ENCODE results near the gene ZCCHC14. TPM values are rescaled to one million over a fixed set of nuclear protein-coding genes. Genes with fewer than 3 reads are reported as not detected.

Gene ZCCHC14
- total and polyA plus RNA-seq, 2 of the 8 experiments (the other 6 are each of a cell fraction or from before 2014, with no cell fraction given): 8.2 to 28.2 TPM

DNA sequence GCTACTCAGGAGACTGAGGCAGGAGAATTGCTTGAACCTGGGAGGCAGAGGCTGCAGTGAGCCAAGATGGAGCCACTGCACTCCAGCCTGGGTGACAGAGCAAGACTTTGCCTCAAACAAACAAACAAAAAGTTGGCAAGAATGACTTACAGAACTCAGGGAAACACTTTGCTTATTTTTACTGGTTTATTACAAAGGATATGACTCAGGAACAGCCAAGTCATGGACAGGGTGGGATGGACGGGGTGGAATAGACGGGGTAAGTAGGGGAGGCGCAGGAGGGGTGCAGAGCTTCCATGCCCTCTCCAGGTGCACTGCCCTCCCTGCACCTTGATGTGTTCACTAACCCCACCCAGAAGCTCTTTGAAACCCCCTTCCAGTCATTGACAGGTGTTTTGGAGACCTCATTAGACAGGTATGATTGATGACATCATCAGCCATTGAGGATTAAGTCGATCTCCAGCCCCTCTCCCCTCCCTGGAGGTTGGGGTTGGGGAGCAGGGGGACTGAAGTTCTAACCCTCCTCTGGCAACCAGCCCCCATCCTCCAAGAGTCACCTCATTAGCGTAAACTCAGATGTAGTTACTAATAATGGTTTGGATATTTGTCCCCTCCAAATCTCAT lies 41.3 kb upstream of the ZCCHC14 start:
- Histone ChIP-seq H3K23me2 (ENCODE audit: low read depth, low read length) (no peaks in the 10 kb centered on the region), H3K56ac (replicated peaks; ENCODE audit: insufficient read length, low read depth, low read length) (no peak overlapping the region), H2BK12ac (ENCODE audit: low read depth, low read length) (no peak overlapping the region), H3K14ac (ENCODE audit: insufficient read length) (no peak overlapping the region), H2AFZ (ENCODE audit: low read length) (no peak overlapping the region), H2BK120ac (replicated peaks; ENCODE audit: low read depth, low read length) (no peak overlapping the region), H4K20me1 (replicated peaks in 1 of 2; ENCODE audit: control insufficient read depth in 1 of 2, insufficient read depth in 2 of 2, low read length in 2 of 2) (no peaks in the 10 kb centered on the region), H2BK5ac (ENCODE audit: low read depth, low read length) (no peak overlapping the region), H2BK15ac (ENCODE audit: low read length) (no peak overlapping the region), H4K91ac (replicated peaks; ENCODE audit: insufficient read length, low read length) (no peak overlapping the region), H2AK5ac (ENCODE audit: low read depth, low read length) (no peak overlapping the region), H3K79me2 (ENCODE audit: control insufficient read depth in 1 of 2, insufficient read depth in 2 of 2, low read length in 2 of 2) (no peaks in the 10 kb centered on the region), H3K23ac (ENCODE audit: insufficient read length) (no peak overlapping the region), H3K36me3 (ENCODE audit: control insufficient read depth in 2 of 4, insufficient read depth in 4 of 4, low read length in 3 of 4) (no peaks in the 10 kb centered on the region), H3K27ac (ENCODE audit: low read depth, low read length) (no peak overlapping the region), H3K9ac (replicated peaks in 1 of 4; ENCODE audit: extremely low read depth in 1 of 4, low read depth in 3 of 4, low read length in 3 of 4) (no peak overlapping the region), H3K4ac (replicated peaks; ENCODE audit: insufficient read length, low read depth, low read length) (no peak overlapping the region), H3K27me3 (replicated peaks in 1 of 4; ENCODE audit: control insufficient read depth in 3 of 4, extremely low read depth in 1 of 4, insufficient read depth in 3 of 4, low read length in 3 of 4) (no peaks in the 10 kb centered on the region), H2BK20ac (ENCODE audit: low read length) (no peak overlapping the region), H3K9me3 (ENCODE audit: insufficient read depth in 2 of 2, low read depth in 1 of 2, low read length in 1 of 2) (peaks cover 14 to 19% of the 10 kb centered on the region in 2 experiments), H3K4me2 (ENCODE audit: insufficient read depth in 1 of 2, low read depth in 2 of 2, low read length in 2 of 2) (no peak overlapping the region), H3K4me3 (ENCODE audit: extremely low read depth in 1 of 4, insufficient read depth in 2 of 4, low read depth in 3 of 4, low read length in 4 of 4) (no peak overlapping the region), H4K8ac (ENCODE audit: extremely low read depth, insufficient read depth, low read length) (no peak overlapping the region), H3K18ac (ENCODE audit: extremely low read depth, low read length) (no peak overlapping the region), H3K79me1 (ENCODE audit: low read depth, low read length) (no peaks in the 10 kb centered on the region), H4K5ac (ENCODE audit: insufficient read length, low read depth, low read length) (no peak overlapping the region), H3K4me1 (replicated peaks in 1 of 4; ENCODE audit: control insufficient read depth in 3 of 4, insufficient read depth in 4 of 4, low read length in 3 of 4) (peaks cover 0 to 2% (median under 1%) of the 10 kb centered on the region in 4 experiments; a peak in 3 of 7 replicates)
- DNase-seq (ENCODE audit: low read depth in 1 of 2, low spot score in 2 of 2) (no peak), FAIRE-seq (no peak)
- 79% methylated on average over 5 of the region's 5 CpGs; no CpG with 5 or more reads in 1 of the 2 experiments for WGBS, 2 experiments (ENCODE audit: extremely low coverage in 1 of 2, insufficient coverage in 1 of 2, insufficient read length in 1 of 2, insufficient replicate concordance in 2 of 2, low coverage in 1 of 2, low lambda C conversion rate in 2 of 2, missing lambda C conversion rate in 1 of 2)
- CTCF ChIA-PET (ENCODE audit: partially characterized antibody): interaction anchor here (1.3 to 2.8 kb wide), 3 partner anchors 10 to 37 kb away, joined by 4 to 11 read pairs (median 5); no protein-coding TSS in a partner anchor
- POLR2A ChIA-PET (ENCODE audit: partially characterized antibody): no interaction called here
- TF ChIP-seq EGR1 (IDR thresholded peaks at IDR 0.05; ENCODE audit: borderline replicate concordance, low read depth, low read length) (no peak), NANOG (IDR thresholded peaks at IDR 0.05; ENCODE audit: insufficient read depth, low read depth, low read length, poor library complexity, severe bottlenecking) (no peak), SP1 (IDR thresholded peaks at IDR 0.05; ENCODE audit: low read depth, low read length) (no peak), CTBP2 (IDR thresholded peaks at IDR 0.05; ENCODE audit: borderline replicate concordance, insufficient read depth, insufficient read length, low read length) (no peak), RBBP5 (IDR thresholded peaks at IDR 0.05; ENCODE audit: borderline replicate concordance, low read depth, low read length) (no peak), SIN3A (conservative IDR thresholded peaks at IDR 0.05 in 1 of 2, IDR thresholded peaks at IDR 0.05 in 1 of 2; ENCODE audit: low read depth in 1 of 2, low read length in 2 of 2) (no peak), SP2 (IDR thresholded peaks at IDR 0.05; ENCODE audit: low read length) (no peak), POLR2AphosphoS5 (IDR thresholded peaks at IDR 0.05; ENCODE audit: low read depth, low read length) (no peak), SIRT6 (IDR thresholded peaks at IDR 0.05; ENCODE audit: low read length) (no peak), TBP (IDR thresholded peaks at IDR 0.05; ENCODE audit: low read depth, low read length) (no peak), GTF2F1 (IDR thresholded peaks at IDR 0.05; ENCODE audit: borderline replicate concordance, low read depth, low read length) (no peak), CBX5 (IDR thresholded peaks at IDR 0.05; ENCODE audit: low read depth, low read length) (no peak)
- TF ChIP-seq, protein P1, sequence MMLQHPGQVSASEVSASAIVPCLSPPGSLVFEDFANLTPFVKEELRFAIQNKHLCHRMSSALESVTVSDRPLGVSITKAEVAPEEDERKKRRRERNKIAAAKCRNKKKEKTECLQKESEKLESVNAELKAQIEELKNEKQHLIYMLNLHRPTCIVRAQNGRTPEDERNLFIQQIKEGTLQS (IDR thresholded peaks at IDR 0.05; ENCODE audit: insufficient read depth, low read depth, low read length): no peak
